GM18498 (cell line): Measurements from ENCODE around the gene TRIM37.
"Not testable (repeated sequence)": the region's sequence is repeated elsewhere in the genome, so short reads cannot be mapped to it uniquely, and the experiment has no call there.

Source experiments
- ATAC-seq: cut with Tn5 transposase; IDR thresholded peaks from one replicate; pipeline ENCODE4 v1.9.1; 2021; ENCODE audit warnings: mild to moderate bottlenecking, moderate library complexity; ENCODE audit not compliant: unreplicated experiment

TRIM37 gene

GRCh38 chr17:58997756-58998553, 108.7 kb downstream of the TRIM37 start:
- ATAC-seq, result no peak

- no peak for ATAC-seq
Observed at GRCh38 chr17:58996968-58997367, 109.7 kb downstream of the TRIM37 start.

GRCh38 chr17:58995247-58995940, 111.3 kb downstream of the TRIM37 start:
- no peak for ATAC-seq

- no peak for ATAC-seq
Observed at GRCh38 chr17:58993311-58993710, 113.4 kb downstream of the TRIM37 start.

- ATAC-seq, result no peak
Observed at GRCh38 chr17:58991718-58992331, 114.9 kb downstream of the TRIM37 start.

- ATAC-seq, result no peak
Observed at GRCh38 chr17:58989629-58990028, 117.1 kb downstream of the TRIM37 start.

- ATAC-seq, result no peak
Observed at GRCh38 chr17:58985971-58986370, 120.7 kb downstream of the TRIM37 start.

GRCh38 chr17:58985367-58985766, 121.3 kb downstream of the TRIM37 start:
- ATAC-seq, result no peak

GRCh38 chr17:58982626-58983025, 124.1 kb downstream of the TRIM37 start:
- ATAC-seq, result no peak

GRCh38 chr17:58980706-58981481, 125.8 kb downstream of the TRIM37 start:
- ATAC-seq, result no peak

GRCh38 chr17:58976541-58976940, 130.1 kb downstream of the TRIM37 start:
- ATAC-seq, result no peak

- no peak for ATAC-seq
Observed at GRCh38 chr17:58974354-58974753, 132.3 kb downstream of the TRIM37 start.

- no peak for ATAC-seq
Observed at GRCh38 chr17:58970609-58971450, 135.8 kb downstream of the TRIM37 start.

- ATAC-seq, result no peak
Observed at GRCh38 chr17:58969612-58970011, 137.1 kb downstream of the TRIM37 start.

GRCh38 chr17:58969156-58969555, 137.5 kb downstream of the TRIM37 start:
- no peak for ATAC-seq

- ATAC-seq, result no peak
Observed at GRCh38 chr17:58968426-58969061, 138.1 kb downstream of the TRIM37 start.

- no peak for ATAC-seq
Observed at GRCh38 chr17:58966208-58966607, 140.5 kb downstream of the TRIM37 start.

- no peak for ATAC-seq
Observed at GRCh38 chr17:58965221-58965620, 141.5 kb downstream of the TRIM37 start.

GRCh38 chr17:58960068-58960467, 146.6 kb downstream of the TRIM37 start:
- no peak for ATAC-seq

GRCh38 chr17:58957725-58958073, 149.0 kb downstream of the TRIM37 start:
- not testable (repeated sequence) for ATAC-seq
